GM13976 (cell line): ENCODE data around the gene RAB12.

Source experiments
- DNase-seq: peaks from one replicate; pipeline ENCODE4 v3.0.0; 2012; ENCODE audit warnings: low spot score
- CTCF ChIP-seq: IDR thresholded peaks from 2 replicates; pipeline ENCODE4 v1.5.1; 2012; ENCODE audit warnings: borderline replicate concordance, mild to moderate bottlenecking; ENCODE audit not compliant: insufficient read depth; ENCODE audit errors: extremely low read depth, missing control alignments, control extremely low read depth
- in situ Hi-C: fragments of 300-500 bp; cut with MboI; formaldehyde crosslinking; loops from one replicate; pipeline ENCODE4 v1.12.0; 2022; ENCODE audit warnings: low sequenced_read_pairs, mixed read lengths, inconsistent platforms; ENCODE audit not compliant: unreplicated experiment

RAB12 gene

GRCh38 chr18:8603663-8604520 lies 5.3 kb upstream of the RAB12 start:
- in situ Hi-C loops, result no loop called here
- DNase-seq, result no peak
- no peak for TF ChIP-seq CTCF

GRCh38 chr18:8605974-8606373 lies 3.3 kb upstream of the RAB12 start:
- no peak for DNase-seq
- in situ Hi-C loops, result no loop called here
- TF ChIP-seq CTCF, result no peak

GRCh38 chr18:8607776-8608742 lies 1.2 kb upstream of the RAB12 start:
- DNase-seq, result no peak
- in situ Hi-C loops, result no loop called here
- TF ChIP-seq CTCF, result peak; percentile 23

- in situ Hi-C loops, result no loop called here
- no peak for TF ChIP-seq CTCF
These were observed 622 bp downstream of the RAB12 start for GRCh38 chr18:8609659-8610458.

GRCh38 chr18:8610459-8610851 lies 1.2 kb downstream of the RAB12 start:
- no peak for TF ChIP-seq CTCF
- in situ Hi-C loops, result no loop called here
- DNase-seq, result no peak

More at GRCh38 chr18:8609659-8610458, 622 bp downstream of the RAB12 start:
- no peak for DNase-seq
